ENCODE measurements around the gene MATN4. TPM values are rescaled to one million over a fixed set of nuclear protein-coding genes. Genes with fewer than 3 reads are reported as not detected.

MATN4 gene
- total RNA-seq (2022) (0.17 and 0.29 TPM in 2 replicates), Bru-seq, nascent RNA (percentile 27 among the genes with signal in this experiment), BruChase-seq, experiment 1, labeled RNA remaining after a 6-hour chase (percentile 16 among the genes with signal in this experiment), BruChase-seq, experiment 2, labeled RNA remaining after a 2-hour chase (percentile 16 among the genes with signal in this experiment)
- long read RNA-seq, partial matches to known transcripts = 0 of 2 reads
- long read RNA-seq, other reads (novel, unspliced or antisense) = 2 of 2 reads

- Mint-ChIP-seq H3K9me3 (ENCODE audit: low read depth, unreplicated experiment) (no peaks in the 10 kb centered on the region), H3K4me1 (ENCODE audit: low read depth, unreplicated experiment) (no peaks in the 10 kb centered on the region), H3K4me3 (ENCODE audit: low read depth, unreplicated experiment) (no peak within 1 kb of the TSS), H3K27ac (ENCODE audit: unreplicated experiment) (no peak within 1 kb of the TSS), H3K27me3 (ENCODE audit: unreplicated experiment) (peaks cover 72% of the 10 kb centered on the region), H3K36me3 (ENCODE audit: insufficient read depth, unreplicated experiment) (no peaks in the 10 kb centered on the region)
- BruUV-seq (replicated peaks) = no TSS peak
- peak; percentile 28 for DNase-seq
- TF ChIP-seq CTCF (IDR thresholded peaks at IDR 0.05; ENCODE audit: unreplicated experiment) = no peak
- CTCF ChIA-PET = interaction anchor here (0.9 to 1.1 kb wide), 2 partner anchors 11 to 15 kb away, joined by 3 to 4 read pairs; no protein-coding TSS in a partner anchor
- intact Hi-C loops (cut with micrococcal nuclease; ENCODE audit: unreplicated experiment) = no loop called here
Measured at GRCh38 chr20:45308117-45308778, at the start of gene MATN4. Gene MATN4, minus strand, starts transcription at chr20:45308299. Its CDS starts 2,717 bp downstream, at chr20:45305582.

- peaks cover 23% of the 10 kb centered on the region for H3K36me3 Mint-ChIP-seq (ENCODE audit: insufficient read depth, unreplicated experiment)
- intact Hi-C loops (cut with micrococcal nuclease; ENCODE audit: unreplicated experiment) = no loop called here
- CTCF ChIA-PET = interaction anchor here (0.5 to 2.2 kb wide), 5 partner anchors 14 to 278 kb away, joined by 3 to 5 read pairs (median 4); no protein-coding TSS in a partner anchor
- H3K4me3 Mint-ChIP-seq (ENCODE audit: low read depth, unreplicated experiment) = no peak overlapping the region
- no TSS peak for BruUV-seq (replicated peaks)
- H3K9me3 Mint-ChIP-seq (ENCODE audit: low read depth, unreplicated experiment) = no peaks in the 10 kb centered on the region
- no peak overlapping the region for H3K27ac Mint-ChIP-seq (ENCODE audit: unreplicated experiment)
- TF ChIP-seq CTCF (IDR thresholded peaks at IDR 0.05; ENCODE audit: unreplicated experiment) = no peak
- no peak for DNase-seq
- H3K4me1 Mint-ChIP-seq (ENCODE audit: low read depth, unreplicated experiment) = peaks cover 40% of the 10 kb centered on the region
- H3K27me3 Mint-ChIP-seq (ENCODE audit: unreplicated experiment) = no peaks in the 10 kb centered on the region
Measured at GRCh38 chr20:45355209-45356084, 47.3 kb upstream of the MATN4 start.

GRCh38 chr20:45354423-45355208 lies 46.5 kb upstream of the MATN4 start:
- Mint-ChIP-seq H3K4me1 (ENCODE audit: low read depth, unreplicated experiment) (peaks cover 31% of the 10 kb centered on the region), H3K27ac (ENCODE audit: unreplicated experiment) (no peak overlapping the region), H3K27me3 (ENCODE audit: unreplicated experiment) (no peaks in the 10 kb centered on the region), H3K36me3 (ENCODE audit: insufficient read depth, unreplicated experiment) (peaks cover 15% of the 10 kb centered on the region), H3K9me3 (ENCODE audit: low read depth, unreplicated experiment) (no peaks in the 10 kb centered on the region), H3K4me3 (ENCODE audit: low read depth, unreplicated experiment) (no peak overlapping the region)
- no peak for DNase-seq
- no TSS peak for BruUV-seq (replicated peaks)
- CTCF ChIA-PET = interaction anchor here (0.5 to 2.2 kb wide), 6 partner anchors 13 to 277 kb away, joined by 3 to 5 read pairs (median 4); no protein-coding TSS in a partner anchor
- intact Hi-C loops (cut with micrococcal nuclease; ENCODE audit: unreplicated experiment) = no loop called here
- no peak for TF ChIP-seq CTCF (IDR thresholded peaks at IDR 0.05; ENCODE audit: unreplicated experiment)

- CTCF ChIA-PET = interaction anchor here (0.6 to 1.6 kb wide), 2 partner anchors 12 to 31 kb away, joined by 4 read pairs; no protein-coding TSS in a partner anchor
- BruUV-seq (replicated peaks) = no TSS peak
- H3K4me3 Mint-ChIP-seq (ENCODE audit: low read depth, unreplicated experiment) = no peak overlapping the region
- no peaks in the 10 kb centered on the region for H3K27me3 Mint-ChIP-seq (ENCODE audit: unreplicated experiment)
- intact Hi-C loops (cut with micrococcal nuclease; ENCODE audit: unreplicated experiment) = no loop called here
- no peaks in the 10 kb centered on the region for H3K9me3 Mint-ChIP-seq (ENCODE audit: low read depth, unreplicated experiment)
- H3K27ac Mint-ChIP-seq (ENCODE audit: unreplicated experiment) = no peak overlapping the region
- peaks cover 11% of the 10 kb centered on the region for H3K36me3 Mint-ChIP-seq (ENCODE audit: insufficient read depth, unreplicated experiment)
- H3K4me1 Mint-ChIP-seq (ENCODE audit: low read depth, unreplicated experiment) = peaks cover 23% of the 10 kb centered on the region
- DNase-seq = no peak
- no peak for TF ChIP-seq CTCF (IDR thresholded peaks at IDR 0.05; ENCODE audit: unreplicated experiment)
Measured at GRCh38 chr20:45353746-45354145, 45.6 kb upstream of the MATN4 start.

All from Calu3 (cell line).